Nephron progenitor cell (in vitro differentiated cells): Measurements from ENCODE around the gene PTPRD.
"Not testable (repeated sequence)": the region's sequence is repeated elsewhere in the genome, so short reads cannot be mapped to it uniquely, and the experiment has no call there.

Experiments used
- DNase-seq: peaks from one replicate; pipeline ENCODE4 v3.0.0; 2021
- H3K27ac Mint-ChIP-seq: 2 replicates; pipeline ENCODE4 v1.8.0; 2021; ENCODE audit warnings: mild to moderate bottlenecking, moderate library complexity, mixed read lengths
- H3K27me3 Mint-ChIP-seq: 2 replicates; pipeline ENCODE4 v1.8.0; 2021; ENCODE audit warnings: mild to moderate bottlenecking, low read depth, mixed read lengths; ENCODE audit not compliant: poor library complexity
- H3K36me3 Mint-ChIP-seq: 2 replicates; pipeline ENCODE4 v1.8.0; 2021; ENCODE audit warnings: low read depth, mixed read lengths
- H3K4me1 Mint-ChIP-seq: 2 replicates; pipeline ENCODE4 v1.8.0; 2021; ENCODE audit warnings: mixed read lengths
- H3K4me3 Mint-ChIP-seq: 2 replicates; pipeline ENCODE4 v1.8.0; 2021; ENCODE audit warnings: mild to moderate bottlenecking, moderate library complexity, mixed read lengths
- H3K9me3 Mint-ChIP-seq: 2 replicates; pipeline ENCODE4 v1.8.0; 2021; ENCODE audit warnings: mild to moderate bottlenecking, moderate library complexity, mixed read lengths
- TF ChIP-seq, protein P1 (sequence below): fragments of 200-600 bp; sonication (generic); IDR thresholded peaks from 2 replicates; pipeline ENCODE4 v1.5.0; 2021; ENCODE audit warnings: antibody characterized with exemption

The PTPRD gene

DNA sequence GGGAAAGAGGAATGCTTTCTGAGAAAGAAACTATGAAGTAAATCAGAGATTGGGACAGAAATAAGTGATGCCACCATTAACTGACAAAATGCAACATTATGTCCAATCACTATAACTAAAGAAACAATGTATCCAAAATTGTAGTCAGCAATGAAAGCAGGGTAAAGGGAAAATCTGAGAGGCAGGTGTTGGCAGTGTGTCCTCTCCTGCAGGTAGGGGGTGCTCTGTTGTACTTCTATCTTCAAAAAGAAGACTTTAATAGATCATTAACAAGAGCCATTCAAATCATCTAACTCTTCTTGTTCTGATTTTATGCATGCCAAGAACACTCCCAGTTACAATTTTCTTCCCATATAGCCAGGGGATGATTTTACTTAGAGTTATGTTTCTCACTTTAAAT, 1275.7 kb downstream of the PTPRD start:
- Mint-ChIP-seq H3K27me3 (no peaks in the 10 kb centered on the region), H3K9me3 (no peaks in the 10 kb centered on the region), H3K4me1 (no peaks in the 10 kb centered on the region), H3K36me3 (no peaks in the 10 kb centered on the region), H3K27ac (no peak overlapping the region), H3K4me3 (no peak overlapping the region)
- TF ChIP-seq, protein P1, sequence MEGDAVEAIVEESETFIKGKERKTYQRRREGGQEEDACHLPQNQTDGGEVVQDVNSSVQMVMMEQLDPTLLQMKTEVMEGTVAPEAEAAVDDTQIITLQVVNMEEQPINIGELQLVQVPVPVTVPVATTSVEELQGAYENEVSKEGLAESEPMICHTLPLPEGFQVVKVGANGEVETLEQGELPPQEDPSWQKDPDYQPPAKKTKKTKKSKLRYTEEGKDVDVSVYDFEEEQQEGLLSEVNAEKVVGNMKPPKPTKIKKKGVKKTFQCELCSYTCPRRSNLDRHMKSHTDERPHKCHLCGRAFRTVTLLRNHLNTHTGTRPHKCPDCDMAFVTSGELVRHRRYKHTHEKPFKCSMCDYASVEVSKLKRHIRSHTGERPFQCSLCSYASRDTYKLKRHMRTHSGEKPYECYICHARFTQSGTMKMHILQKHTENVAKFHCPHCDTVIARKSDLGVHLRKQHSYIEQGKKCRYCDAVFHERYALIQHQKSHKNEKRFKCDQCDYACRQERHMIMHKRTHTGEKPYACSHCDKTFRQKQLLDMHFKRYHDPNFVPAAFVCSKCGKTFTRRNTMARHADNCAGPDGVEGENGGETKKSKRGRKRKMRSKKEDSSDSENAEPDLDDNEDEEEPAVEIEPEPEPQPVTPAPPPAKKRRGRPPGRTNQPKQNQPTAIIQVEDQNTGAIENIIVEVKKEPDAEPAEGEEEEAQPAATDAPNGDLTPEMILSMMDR, result no peak
- DNase-seq, result no peak

DNA sequence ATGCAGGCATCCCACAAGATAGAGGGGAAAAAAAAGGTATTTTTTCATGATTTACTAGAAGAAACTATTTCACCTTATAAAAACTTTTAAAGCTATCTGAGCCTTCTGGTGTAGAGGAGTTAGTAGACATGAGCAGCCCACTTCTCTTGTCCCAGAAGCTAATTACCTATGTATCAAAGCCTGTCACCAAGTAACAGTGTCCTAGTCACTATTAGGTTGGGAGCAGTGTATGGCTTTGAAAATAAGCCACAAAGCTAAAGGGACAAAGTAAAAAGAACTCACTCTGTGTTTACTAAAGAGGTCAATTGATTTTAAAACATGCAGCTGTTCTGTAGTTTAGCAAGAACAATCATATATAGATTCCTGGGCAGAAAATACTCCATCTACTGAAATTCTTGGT, 1286.1 kb downstream of the PTPRD start:
- Mint-ChIP-seq H3K27me3 (peaks cover 2% of the 10 kb centered on the region), H3K4me1 (peaks cover 17% of the 10 kb centered on the region), H3K36me3 (no peaks in the 10 kb centered on the region), H3K4me3 (no peak overlapping the region), H3K9me3 (peaks cover 17% of the 10 kb centered on the region), H3K27ac (no peak overlapping the region)
- no peak for DNase-seq
- TF ChIP-seq, protein P1, result no peak

DNA sequence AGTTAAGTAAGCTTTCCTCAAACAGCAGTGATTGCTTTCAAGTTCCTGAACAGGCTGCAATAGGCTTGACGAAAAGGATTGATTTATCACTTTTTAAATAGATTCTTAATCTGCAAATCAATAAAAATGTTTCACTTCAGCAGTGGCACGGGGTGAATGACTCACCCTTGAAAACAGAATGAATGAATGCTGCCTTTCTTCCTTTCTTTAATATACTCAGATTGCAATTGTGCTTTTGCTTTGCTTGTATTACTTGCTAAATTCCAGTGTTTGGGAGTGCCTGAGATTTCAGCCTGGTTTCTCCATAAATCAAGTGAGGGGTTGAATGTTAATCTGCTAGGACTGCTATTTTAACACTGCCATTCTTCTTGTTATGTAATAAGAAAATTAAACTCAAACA, 1293.8 kb downstream of the PTPRD start:
- DNase-seq, result no peak

DNA sequence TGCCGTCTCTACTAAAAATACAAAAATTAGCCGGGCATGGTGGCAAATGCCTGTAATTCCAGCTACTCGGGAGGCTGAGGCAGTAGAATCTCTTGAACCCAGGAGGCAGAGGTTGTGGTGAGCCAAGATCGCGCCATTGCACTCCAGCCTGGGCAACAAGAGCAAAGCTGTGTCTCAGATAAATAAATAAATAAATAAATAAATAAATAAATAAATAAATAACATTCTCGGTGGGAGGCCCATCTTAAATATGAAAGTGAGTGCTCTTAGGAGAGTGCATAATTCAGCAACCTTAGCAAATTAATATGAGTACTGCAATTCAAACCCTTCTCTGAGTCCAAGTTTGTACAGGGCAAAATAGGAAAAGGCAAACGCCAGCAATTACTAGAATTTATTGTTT, 1302.1 kb downstream of the PTPRD start:
- H3K4me3 Mint-ChIP-seq, DNase-seq, H3K27ac Mint-ChIP-seq, H3K27me3 Mint-ChIP-seq, H3K36me3 Mint-ChIP-seq, H3K9me3 Mint-ChIP-seq, H3K4me1 Mint-ChIP-seq: not testable (repeated sequence)

More for the DNA sequence above, 1293.8 kb downstream of the PTPRD start:
- H3K36me3 Mint-ChIP-seq, result no peaks in the 10 kb centered on the region
- H3K4me3 Mint-ChIP-seq, result no peak overlapping the region
- TF ChIP-seq, protein P1, result no peak
- H3K4me1 Mint-ChIP-seq, result peaks cover 7% of the 10 kb centered on the region
- peak overlapping the region; percentile 68 for H3K27ac Mint-ChIP-seq
- H3K27me3 Mint-ChIP-seq, result peaks cover 2% of the 10 kb centered on the region
- H3K9me3 Mint-ChIP-seq, result peaks cover 3% of the 10 kb centered on the region

DNA sequence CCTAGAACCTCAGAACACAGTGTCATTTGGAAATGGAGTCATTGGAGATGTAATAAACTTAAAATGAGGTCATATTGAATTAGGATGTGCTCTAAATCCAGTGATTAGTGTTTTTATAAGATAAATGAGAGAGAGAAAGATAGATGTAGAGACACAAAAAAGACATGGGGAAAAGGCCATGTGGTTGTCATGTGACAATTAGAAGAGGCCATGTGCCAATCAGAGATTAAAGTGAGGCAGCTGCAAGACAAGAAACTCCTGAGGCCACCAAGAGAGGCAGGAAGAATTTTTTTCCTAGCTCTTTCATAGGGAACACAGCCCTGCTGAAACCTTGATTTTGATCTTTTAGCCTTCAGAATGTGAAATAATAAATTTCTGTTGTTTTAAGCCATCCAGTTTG, 1307.2 kb downstream of the PTPRD start:
- H3K4me1 Mint-ChIP-seq, result no peaks in the 10 kb centered on the region
- no peak overlapping the region for H3K27ac Mint-ChIP-seq

DNA sequence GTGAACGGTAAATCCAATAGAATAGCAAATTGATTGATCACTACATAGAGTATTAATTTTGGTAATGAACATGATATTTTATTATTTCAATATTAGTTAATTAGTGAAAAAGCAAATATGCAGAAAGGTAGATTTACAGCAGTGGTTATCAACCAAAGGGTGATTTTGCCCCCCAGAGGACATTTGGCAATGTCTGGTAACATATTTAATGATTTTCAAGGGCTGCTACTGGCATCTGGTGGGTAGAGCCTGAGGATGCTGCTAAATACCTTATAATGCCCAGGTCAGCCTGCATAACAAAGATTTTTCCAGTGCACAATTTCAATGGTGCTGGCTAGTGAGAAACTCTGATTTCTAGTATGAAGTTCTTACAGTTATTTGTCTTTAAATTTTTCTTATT, 1313.7 kb downstream of the PTPRD start:
- no peaks in the 10 kb centered on the region for H3K9me3 Mint-ChIP-seq
- DNase-seq, result no peak
- no peaks in the 10 kb centered on the region for H3K36me3 Mint-ChIP-seq
- H3K4me1 Mint-ChIP-seq, result no peaks in the 10 kb centered on the region
- no peak overlapping the region for H3K27ac Mint-ChIP-seq
- no peak overlapping the region for H3K4me3 Mint-ChIP-seq
- TF ChIP-seq, protein P1, result no peak
- H3K27me3 Mint-ChIP-seq, result no peaks in the 10 kb centered on the region

More for the DNA sequence above, 1307.2 kb downstream of the PTPRD start:
- H3K27me3 Mint-ChIP-seq, result no peaks in the 10 kb centered on the region
- TF ChIP-seq, protein P1, result no peak
- no peak for DNase-seq
- H3K36me3 Mint-ChIP-seq, result no peaks in the 10 kb centered on the region
- no peak overlapping the region for H3K4me3 Mint-ChIP-seq
- no peaks in the 10 kb centered on the region for H3K9me3 Mint-ChIP-seq
